ENCODE measurements around the gene SEMA3A. TPM values are rescaled to one million over a fixed set of nuclear protein-coding genes. Genes with fewer than 3 reads are reported as not detected.

The SEMA3A gene
- total and polyA plus RNA-seq, 2 of the 4 experiments (the other 2 are of a cell fraction): 31.2 to 213 TPM

DNA sequence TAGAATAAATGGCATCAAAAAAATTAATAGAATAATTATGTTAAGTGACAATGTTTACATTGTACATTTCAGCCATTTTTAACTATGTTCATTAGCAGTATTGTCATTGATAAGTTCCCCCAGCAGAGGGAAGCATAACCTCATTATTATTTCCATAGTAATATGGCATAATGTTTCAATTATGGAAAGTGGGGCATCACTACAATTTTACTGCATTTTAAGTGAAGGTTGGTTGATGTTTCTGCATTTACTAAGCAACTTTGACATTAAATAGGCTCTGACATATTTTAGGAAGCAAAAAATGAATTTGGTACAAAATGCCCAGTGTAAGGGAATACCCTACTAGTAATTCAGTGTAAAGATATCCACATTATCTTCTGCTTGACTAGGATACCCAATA lies 218.3 kb downstream of the SEMA3A start:
- TF ChIP-seq MAZ (IDR thresholded peaks at IDR 0.05; ENCODE audit: borderline replicate concordance, low read depth, low read length) (no peak), RAD21 (IDR thresholded peaks at IDR 0.05; ENCODE audit: low read length) (peak; percentile 81), FOS (IDR thresholded peaks at IDR 0.05; ENCODE audit: low read depth, low read length) (no peak), BHLHE40 (IDR thresholded peaks at IDR 0.05; ENCODE audit: low read depth, low read length) (no peak), RCOR1 (IDR thresholded peaks at IDR 0.05; ENCODE audit: insufficient replicate concordance, low read length) (no peak), CHD1 (IDR thresholded peaks at IDR 0.05; ENCODE audit: low read depth, low read length) (no peak), POLR2A (IDR thresholded peaks at IDR 0.05; ENCODE audit: low read depth, low read length) (no peak), MXI1 (IDR thresholded peaks at IDR 0.05; ENCODE audit: borderline replicate concordance, low read depth, low read length) (no peak), CEBPB (IDR thresholded peaks at IDR 0.05; ENCODE audit: low read depth, low read length) (no peak), MAFK (IDR thresholded peaks at IDR 0.05; ENCODE audit: low read depth, low read length) (no peak), SMC3 (IDR thresholded peaks at IDR 0.05; ENCODE audit: low read depth, low read length) (peak; percentile 89), RFX5 (IDR thresholded peaks at IDR 0.05; ENCODE audit: low read depth, low read length) (no peak), NFE2L2 (IDR thresholded peaks at IDR 0.05; ENCODE audit: low read depth, low read length) (no peak)
- TF ChIP-seq, protein P1, sequence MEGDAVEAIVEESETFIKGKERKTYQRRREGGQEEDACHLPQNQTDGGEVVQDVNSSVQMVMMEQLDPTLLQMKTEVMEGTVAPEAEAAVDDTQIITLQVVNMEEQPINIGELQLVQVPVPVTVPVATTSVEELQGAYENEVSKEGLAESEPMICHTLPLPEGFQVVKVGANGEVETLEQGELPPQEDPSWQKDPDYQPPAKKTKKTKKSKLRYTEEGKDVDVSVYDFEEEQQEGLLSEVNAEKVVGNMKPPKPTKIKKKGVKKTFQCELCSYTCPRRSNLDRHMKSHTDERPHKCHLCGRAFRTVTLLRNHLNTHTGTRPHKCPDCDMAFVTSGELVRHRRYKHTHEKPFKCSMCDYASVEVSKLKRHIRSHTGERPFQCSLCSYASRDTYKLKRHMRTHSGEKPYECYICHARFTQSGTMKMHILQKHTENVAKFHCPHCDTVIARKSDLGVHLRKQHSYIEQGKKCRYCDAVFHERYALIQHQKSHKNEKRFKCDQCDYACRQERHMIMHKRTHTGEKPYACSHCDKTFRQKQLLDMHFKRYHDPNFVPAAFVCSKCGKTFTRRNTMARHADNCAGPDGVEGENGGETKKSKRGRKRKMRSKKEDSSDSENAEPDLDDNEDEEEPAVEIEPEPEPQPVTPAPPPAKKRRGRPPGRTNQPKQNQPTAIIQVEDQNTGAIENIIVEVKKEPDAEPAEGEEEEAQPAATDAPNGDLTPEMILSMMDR (conservative IDR thresholded peaks at IDR 0.05; ENCODE audit: low read depth, low read length): peak; percentile 68
- TF ChIP-seq, protein P2, sequence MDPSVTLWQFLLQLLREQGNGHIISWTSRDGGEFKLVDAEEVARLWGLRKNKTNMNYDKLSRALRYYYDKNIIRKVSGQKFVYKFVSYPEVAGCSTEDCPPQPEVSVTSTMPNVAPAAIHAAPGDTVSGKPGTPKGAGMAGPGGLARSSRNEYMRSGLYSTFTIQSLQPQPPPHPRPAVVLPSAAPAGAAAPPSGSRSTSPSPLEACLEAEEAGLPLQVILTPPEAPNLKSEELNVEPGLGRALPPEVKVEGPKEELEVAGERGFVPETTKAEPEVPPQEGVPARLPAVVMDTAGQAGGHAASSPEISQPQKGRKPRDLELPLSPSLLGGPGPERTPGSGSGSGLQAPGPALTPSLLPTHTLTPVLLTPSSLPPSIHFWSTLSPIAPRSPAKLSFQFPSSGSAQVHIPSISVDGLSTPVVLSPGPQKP (IDR thresholded peaks at IDR 0.05; ENCODE audit: borderline replicate concordance, low read depth, low read length): no peak
- no peak overlapping the region for H4K5ac ChIP-seq (ENCODE audit: low read depth, low read length)
- H3K56ac ChIP-seq (ENCODE audit: extremely low read depth, insufficient read depth, low read length): no peak overlapping the region
- DNase-seq: peak; percentile 44
- no peak overlapping the region for H2BK20ac ChIP-seq (ENCODE audit: low read depth, low read length)
- H3K4me3 ChIP-seq (ENCODE audit: insufficient read depth, low read depth, low read length): no peak overlapping the region
- H3K4me2 ChIP-seq (ENCODE audit: low read depth, low read length): no peak overlapping the region
- no peak overlapping the region for H3K18ac ChIP-seq (ENCODE audit: low read depth, low read length)
- no peaks in the 10 kb centered on the region for H3K4me1 ChIP-seq (ENCODE audit: control insufficient read depth, insufficient read depth, low read length)
- H3K4ac ChIP-seq (ENCODE audit: low read depth, low read length): no peak overlapping the region
- intact Hi-C loops (cut with micrococcal nuclease) (loop anchor here (1.0 to 10.0 kb wide), 7 partner anchors 40 to 1047 kb away; no protein-coding TSS in a partner anchor), dilution Hi-C loops (cut with HindIII; ENCODE audit: low sequenced_read_pairs, unreplicated experiment) (no loop called here), in situ Hi-C loops (cut with MboI; ENCODE audit: low sequenced_read_pairs) (no loop called here)
- ChIA-PET CTCF (no interaction called here), POLR2A (ENCODE audit: unreplicated experiment) (no interaction called here)
- H2AFZ ChIP-seq (replicated peaks; ENCODE audit: low read length, poor library complexity): no peak overlapping the region
- H3K27me3 ChIP-seq (ENCODE audit: control insufficient read depth, insufficient read depth, low read length): no peaks in the 10 kb centered on the region
- H4K8ac ChIP-seq (ENCODE audit: low read depth in 2 of 2, low read length in 2 of 2): no peak overlapping the region; a peak in 1 of 4 replicates
- no peak overlapping the region for H2BK120ac ChIP-seq (ENCODE audit: low read depth, low read length)
- BruUV-seq (replicated peaks): no TSS peak
- H4K91ac ChIP-seq (ENCODE audit: insufficient read depth, low read depth, low read length): no peak overlapping the region
- H3K27ac ChIP-seq (ENCODE audit: insufficient read depth, low read length): no peak overlapping the region
- H3K9me1 ChIP-seq (ENCODE audit: insufficient read depth, low read length): no peaks in the 10 kb centered on the region
- no peak overlapping the region for H2AK9ac ChIP-seq (replicated peaks; ENCODE audit: low read depth, low read length, poor library complexity)
- peaks cover 15% of the 10 kb centered on the region for H3K36me3 ChIP-seq (ENCODE audit: control insufficient read depth, insufficient read depth, low read length)
- no peak overlapping the region for H3K14ac ChIP-seq (replicated peaks; ENCODE audit: low read depth, low read length)
- no peaks in the 10 kb centered on the region for H4K20me1 ChIP-seq (ENCODE audit: insufficient read depth, low read length)
- H2BK15ac ChIP-seq (ENCODE audit: low read depth, low read length): no peak overlapping the region
- H3K9ac ChIP-seq (ENCODE audit: low read depth, low read length): no peak overlapping the region
- peaks cover 0 to 2% of the 10 kb centered on the region in 2 experiments; a peak in 1 of 4 replicates for H3K79me1 ChIP-seq (ENCODE audit: low read depth in 1 of 2, low read length in 2 of 2)
- H3K23ac ChIP-seq (ENCODE audit: low read depth, low read length): no peak overlapping the region
- no peak overlapping the region for H2AK5ac ChIP-seq (ENCODE audit: low read depth, low read length)
- no peaks in the 10 kb centered on the region for H3K9me3 ChIP-seq (ENCODE audit: control insufficient read depth, insufficient read depth, low read length)
- peak overlapping the region; percentile 58 for H2BK5ac ChIP-seq (ENCODE audit: low read depth, low read length, poor library complexity, severe bottlenecking)
- ATAC-seq (ENCODE audit: low read depth): peak; percentile 60
